A549 (cell line): ENCODE data around the gene SLPI. TPM values are rescaled to one million over a fixed set of nuclear protein-coding genes. Genes with fewer than 3 reads are reported as not detected.
A peak's percentile ranks its signal among the peaks of the same experiment; 100 is the strongest.

Experiments
- ATAC-seq, 2 experiments: fragments of 200-7000 bp in 1 of 2; fragments of >200 bp in 1 of 2; cut with Nextera tagmentation in 1 of 2; cut with Tn5 transposase in 1 of 2; 3 replicates each; pipeline versions ENCODE4 v1.8.0 to v1.9.1; 2018 to 2020; ENCODE audit warnings: mild to moderate bottlenecking in 1 of 2, moderate library complexity in 1 of 2
- CTCF ChIA-PET: fragments of 300-600 bp; sonication (Branson Sonifier 250); formaldehyde crosslinking; extraction: SDS; loops from one replicate; lab custom pipeline; 2021; ENCODE audit warnings: antibody characterized with exemption, inconsistent platforms; lab: Yijun Ruan, JAX
- POLR2A ChIA-PET: fragments of 350-600 bp; formaldehyde crosslinking; extraction: SDS; loops from one replicate; lab custom pipeline; 2021; ENCODE audit warnings: antibody characterized with exemption, inconsistent platforms; lab: Yijun Ruan, JAX
- DNase-seq, 2 experiments: peaks; one replicate each; pipeline versions ENCODE4 v3.0.0 to v3.0.0-alpha.2; 2011 to 2016; ENCODE audit warnings: low read depth in 1 of 2, low spot score in 1 of 2
- FAIRE-seq: peaks from 2 replicates; lab custom pipeline; 2011; peaks lifted over from hg19 to GRCh38; lab: Jason Lieb, UNC
- H3K27ac ChIP-seq, 2 experiments: fragments of >200 bp; sonication (Bioruptor Twin); formaldehyde crosslinking; 3 replicates each; pipeline ENCODE4 v1.5.1; 2016 to 2017
- H3K4me1 ChIP-seq: fragments of >200 bp; sonication (Bioruptor Twin); formaldehyde crosslinking; 3 replicates; pipeline ENCODE4 v1.6.1; 2016
- H3K4me2 ChIP-seq: fragments of >200 bp; sonication (Bioruptor Twin); formaldehyde crosslinking; 3 replicates; pipeline ENCODE4 v1.6.1; 2016
- H3K4me3 ChIP-seq: fragments of >200 bp; sonication (Bioruptor Twin); formaldehyde crosslinking; 3 replicates; pipeline ENCODE4 v1.5.1; 2016
- H3K9me3 ChIP-seq: fragments of >200 bp; sonication (Bioruptor Twin); formaldehyde crosslinking; 3 replicates; pipeline ENCODE4 v1.6.1; 2016
- CBX8 ChIP-seq: fragments of 200-600 bp; sonication (generic); IDR thresholded peaks from 2 replicates; pipeline ENCODE4 v1.6.1; 2016
- EP300 ChIP-seq, 2 experiments: fragments of >200 bp; sonication (Bioruptor Twin); formaldehyde crosslinking; IDR thresholded peaks; 2 replicates in 1 of 2; 3 replicates in 1 of 2; pipeline ENCODE4 v1.6.1; 2016 to 2017
- GATA3 ChIP-seq: IDR thresholded peaks from 2 replicates; pipeline ENCODE4 v1.6.1; 2012; ENCODE audit warnings: borderline replicate concordance
- HEYL ChIP-seq: fragments of 250-450 bp; sonication (Bioruptor Pico); IDR thresholded peaks from 2 replicates; pipeline ENCODE4 v1.8.0; 2021; ENCODE audit warnings: mild to moderate bottlenecking, moderate library complexity
- HOXA7 ChIP-seq: fragments of 250-450 bp; sonication (Bioruptor Pico); IDR thresholded peaks from 2 replicates; pipeline ENCODE4 v1.5.0; 2020; ENCODE audit warnings: mild to moderate bottlenecking, moderate library complexity
- HOXB13 ChIP-seq: fragments of 250-450 bp; sonication (Bioruptor Pico); IDR thresholded peaks from 2 replicates; pipeline ENCODE4 v1.5.0; 2020; ENCODE audit warnings: low read depth, mild to moderate bottlenecking, moderate library complexity
- HOXB5 ChIP-seq: fragments of 250-450 bp; sonication (Bioruptor Pico); IDR thresholded peaks from 2 replicates; pipeline ENCODE4 v1.5.0; 2020; ENCODE audit warnings: mild to moderate bottlenecking, moderate library complexity
- JUN ChIP-seq, 2 experiments: fragments of >200 bp; sonication (Bioruptor Twin); formaldehyde crosslinking; IDR thresholded peaks; 2 replicates in 1 of 2; 3 replicates in 1 of 2; pipeline ENCODE4 v1.6.1; 2016 to 2017
- PHF8 ChIP-seq: fragments of 200-600 bp; sonication (generic); IDR thresholded peaks from 2 replicates; pipeline ENCODE4 v1.6.1; 2016; ENCODE audit warnings: low read depth, mild to moderate bottlenecking, antibody characterized with exemption, moderate library complexity, borderline replicate concordance
- RAD21 ChIP-seq, 2 experiments: fragments of >200 bp in 1 of 2; sonication (Bioruptor Twin) in 1 of 2; formaldehyde crosslinking in 1 of 2; IDR thresholded peaks in 1 of 2; conservative IDR thresholded peaks in 1 of 2; 2 replicates in 1 of 2; 3 replicates in 1 of 2; pipeline ENCODE4 v1.6.1; 2012 to 2018; ENCODE audit warnings: inconsistent platforms in 1 of 2
- RCOR1 ChIP-seq: fragments of 150-350 bp; IDR thresholded peaks from 2 replicates; pipeline ENCODE4 v1.6.1; 2014; ENCODE audit warnings: antibody characterized with exemption, low read length, low read depth
- REST ChIP-seq: fragments of 200-600 bp; sonication (generic); IDR thresholded peaks from 2 replicates; pipeline ENCODE4 v1.6.1; 2016; ENCODE audit warnings: antibody characterized with exemption, mild to moderate bottlenecking, moderate library complexity
- SREBF2 ChIP-seq: fragments of 450-650 bp; IDR thresholded peaks from 2 replicates; pipeline ENCODE4 v1.6.1; 2014; ENCODE audit warnings: mild to moderate bottlenecking, moderate library complexity
- ZC3H11A ChIP-seq: fragments of 450-650 bp; IDR thresholded peaks from 2 replicates; pipeline ENCODE4 v1.6.1; 2014; ENCODE audit warnings: antibody characterized with exemption, mild to moderate bottlenecking
- ZNF302 ChIP-seq: fragments of 250-450 bp; sonication (Bioruptor Pico); IDR thresholded peaks from 2 replicates; pipeline ENCODE4 v1.9.0; 2021; ENCODE audit warnings: inconsistent platforms, mild to moderate bottlenecking, moderate library complexity
- WGBS: methylation state at CpG from one replicate; pipeline ENCODE4 v1.1.6; 2017; ENCODE audit errors: missing lambda C conversion rate; 5-methylcytosine and 5-hydroxymethylcytosine counted together
- polyA plus RNA-seq, 4 experiments: library from polyadenylated mRNA; depleted of rRNA in 3 of 4; stranded (reverse); fragments of >200 nt; fragmentation: RNase III in 1 of 4; extraction: RNeasy Plus Mini Kit Qiagen cat#74134 plus additional on column Dnase treatment in 1 of 4; gene quantifications; 2 replicates in 3 of 4; 3 replicates in 1 of 4; pipeline ENCODE4 v1.2.3, GENCODE V29; 2011 to 2017
- TF ChIP-seq, protein P1 (sequence below): IDR thresholded peaks from 2 replicates; pipeline ENCODE4 v1.6.1; 2012
- TF ChIP-seq, protein P2 (sequence below): fragments of >200 bp; sonication (Bioruptor Twin); formaldehyde crosslinking; IDR thresholded peaks from 3 replicates; pipeline ENCODE4 v1.6.1; 2016
- TF ChIP-seq, protein P3 (sequence below): fragments of 150-350 bp; IDR thresholded peaks from 2 replicates; pipeline ENCODE4 v1.6.1; 2014; ENCODE audit warnings: low read depth, mild to moderate bottlenecking, low read length

Gene SLPI
- polyA plus RNA-seq, 2 of the 4 experiments (the other 2 are of a cell fraction) = 4.5 to 27.0 TPM

DNA sequence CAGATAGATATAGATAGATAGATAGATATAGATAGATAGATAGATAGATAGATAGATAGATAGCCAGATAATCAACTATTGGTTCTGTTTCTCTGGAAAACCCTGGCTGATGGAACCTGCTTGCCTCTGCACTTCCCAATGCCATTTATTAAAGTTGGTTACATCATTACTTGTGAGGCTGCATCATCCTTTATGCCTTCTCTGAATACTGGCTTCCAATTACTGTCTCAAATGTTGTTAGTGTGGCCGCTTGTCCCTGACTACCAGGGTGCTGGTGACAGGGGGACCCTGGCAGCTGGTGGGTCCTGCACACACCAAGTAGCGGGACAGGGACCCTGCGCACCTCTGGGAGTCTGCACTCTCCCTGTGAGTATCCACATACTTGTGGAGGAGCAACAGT is 3.9 kb upstream of the SLPI start:
- ChIA-PET CTCF (no interaction called here), POLR2A (no interaction called here)
- H3K4me3 ChIP-seq = no peak overlapping the region
- FAIRE-seq (no peak), DNase-seq (no peak), ATAC-seq (no peak)
- no peaks in the 10 kb centered on the region for H3K9me3 ChIP-seq
- WGBS = 65% methylated on average over 3 of the region's 3 CpGs
- peaks cover 23% of the 10 kb centered on the region for H3K4me1 ChIP-seq
- no peak for TF ChIP-seq PHF8
- TF ChIP-seq RCOR1 = no peak
- no peak overlapping the region for H3K4me2 ChIP-seq
- H3K27ac ChIP-seq = no peak overlapping the region

- FAIRE-seq (no peak), DNase-seq (no peak), ATAC-seq (no peak)
- TF ChIP-seq SREBF2 = no peak
- Histone ChIP-seq H3K9me3 (no peaks in the 10 kb centered on the region), H3K4me2 (no peak overlapping the region), H3K4me1 (peaks cover 23% of the 10 kb centered on the region), H3K4me3 (no peak overlapping the region), H3K27ac (no peak overlapping the region)
- CTCF ChIA-PET = interaction anchor here (2.8 kb wide), 1 partner anchor 33 kb away, joined by 12 read pairs; no protein-coding TSS in a partner anchor
- POLR2A ChIA-PET = no interaction called here
- WGBS = 73% methylated on average over 7 of the region's 7 CpGs
Measured at GRCh38 chr20:45257711-45258110, 3.3 kb upstream of the SLPI start.

DNA sequence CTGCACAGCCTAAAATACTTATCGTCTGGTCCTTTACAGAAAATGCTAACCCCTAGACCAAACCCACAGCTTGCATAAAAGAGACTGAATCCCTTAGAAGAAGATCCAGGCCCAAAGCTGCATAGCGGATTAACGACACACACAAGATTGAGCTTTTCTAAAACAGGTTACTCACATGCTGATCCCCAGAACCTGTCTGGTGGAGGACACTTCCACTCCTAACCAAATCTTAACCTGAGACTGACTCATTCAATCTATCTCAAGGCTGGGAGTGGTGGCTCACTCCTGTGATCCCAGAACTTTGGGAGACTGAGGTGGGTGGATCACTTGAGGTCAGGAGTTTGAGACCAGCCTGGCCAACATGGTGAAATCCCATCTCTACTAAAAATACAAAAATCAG is 2.8 kb upstream of the SLPI start:
- FAIRE-seq (no peak), DNase-seq (no peak), ATAC-seq (no peak)
- TF ChIP-seq RAD21 (conservative IDR thresholded peaks at IDR 0.05 in 1 of 2, IDR thresholded peaks at IDR 0.05 in 1 of 2) (no peak), REST (no peak), JUN (IDR thresholded peaks at IDR 0.05) (no peak), HOXA7 (no peak), ZC3H11A (no peak)
- TF ChIP-seq, protein P1, sequence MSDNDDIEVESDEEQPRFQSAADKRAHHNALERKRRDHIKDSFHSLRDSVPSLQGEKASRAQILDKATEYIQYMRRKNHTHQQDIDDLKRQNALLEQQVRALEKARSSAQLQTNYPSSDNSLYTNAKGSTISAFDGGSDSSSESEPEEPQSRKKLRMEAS = no peak
- TF ChIP-seq, protein P2, sequence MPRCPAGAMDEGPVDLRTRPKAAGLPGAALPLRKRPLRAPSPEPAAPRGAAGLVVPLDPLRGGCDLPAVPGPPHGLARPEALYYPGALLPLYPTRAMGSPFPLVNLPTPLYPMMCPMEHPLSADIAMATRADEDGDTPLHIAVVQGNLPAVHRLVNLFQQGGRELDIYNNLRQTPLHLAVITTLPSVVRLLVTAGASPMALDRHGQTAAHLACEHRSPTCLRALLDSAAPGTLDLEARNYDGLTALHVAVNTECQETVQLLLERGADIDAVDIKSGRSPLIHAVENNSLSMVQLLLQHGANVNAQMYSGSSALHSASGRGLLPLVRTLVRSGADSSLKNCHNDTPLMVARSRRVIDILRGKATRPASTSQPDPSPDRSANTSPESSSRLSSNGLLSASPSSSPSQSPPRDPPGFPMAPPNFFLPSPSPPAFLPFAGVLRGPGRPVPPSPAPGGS = no peak
- ChIA-PET CTCF (interaction anchor here (2.8 kb wide), 1 partner anchor 34 kb away, joined by 12 read pairs; no protein-coding TSS in a partner anchor), POLR2A (no interaction called here)
- WGBS = 83% methylated on average over 3 of the region's 3 CpGs
- no peak overlapping the region for H3K4me3 ChIP-seq
- H3K4me2 ChIP-seq = no peak overlapping the region
- no peaks in the 10 kb centered on the region for H3K9me3 ChIP-seq
- no peak overlapping the region for H3K27ac ChIP-seq
- peaks cover 23% of the 10 kb centered on the region for H3K4me1 ChIP-seq

DNA sequence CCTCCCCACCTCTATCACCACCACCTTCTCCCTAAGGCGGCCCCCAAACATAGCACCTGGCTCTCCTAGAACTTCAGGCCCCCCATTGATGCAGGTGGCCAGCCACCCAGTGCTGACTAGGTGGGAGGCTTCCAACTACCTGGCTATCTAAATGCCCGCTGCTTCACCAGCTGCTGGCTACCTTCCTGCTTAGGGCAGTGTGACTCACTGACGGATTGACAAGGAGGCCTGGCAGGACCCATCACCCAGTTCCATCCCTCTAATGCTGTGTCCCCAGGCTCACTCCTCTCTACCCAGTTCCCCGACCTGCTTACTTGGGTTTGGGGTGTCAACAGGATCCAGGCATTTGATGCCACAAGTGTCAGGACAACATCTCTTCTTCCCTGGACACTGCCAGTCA is 1.1 kb downstream of the SLPI start:
- no peak for ATAC-seq
- peaks cover 23% of the 10 kb centered on the region for H3K4me1 ChIP-seq
- no peak for TF ChIP-seq HOXB13 (CRISPR knock-in tag)
- TF ChIP-seq ZNF302 = no peak
- no peak for TF ChIP-seq HOXB5 (CRISPR knock-in tag)
- no peak for TF ChIP-seq SREBF2
- no peak for TF ChIP-seq REST
- TF ChIP-seq HEYL = no peak
- TF ChIP-seq EP300 (IDR thresholded peaks at IDR 0.05) = no peak
- TF ChIP-seq, protein P3, sequence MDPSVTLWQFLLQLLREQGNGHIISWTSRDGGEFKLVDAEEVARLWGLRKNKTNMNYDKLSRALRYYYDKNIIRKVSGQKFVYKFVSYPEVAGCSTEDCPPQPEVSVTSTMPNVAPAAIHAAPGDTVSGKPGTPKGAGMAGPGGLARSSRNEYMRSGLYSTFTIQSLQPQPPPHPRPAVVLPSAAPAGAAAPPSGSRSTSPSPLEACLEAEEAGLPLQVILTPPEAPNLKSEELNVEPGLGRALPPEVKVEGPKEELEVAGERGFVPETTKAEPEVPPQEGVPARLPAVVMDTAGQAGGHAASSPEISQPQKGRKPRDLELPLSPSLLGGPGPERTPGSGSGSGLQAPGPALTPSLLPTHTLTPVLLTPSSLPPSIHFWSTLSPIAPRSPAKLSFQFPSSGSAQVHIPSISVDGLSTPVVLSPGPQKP = no peak
- no peak for TF ChIP-seq GATA3
- no peak for TF ChIP-seq RAD21 (conservative IDR thresholded peaks at IDR 0.05 in 1 of 2, IDR thresholded peaks at IDR 0.05 in 1 of 2)
- no peak for TF ChIP-seq CBX8

More for the DNA sequence above, 1.1 kb downstream of the SLPI start:
- Histone ChIP-seq H3K4me2 (peak overlapping the region; percentile 62; the same call in 1 of the 3 replicates), H3K4me3 (no peak overlapping the region), H3K27ac (no peak overlapping the region; a peak in 1 of 6 replicates), H3K9me3 (no peaks in the 10 kb centered on the region)
- POLR2A ChIA-PET = no interaction called here
- CTCF ChIA-PET = interaction anchor here (1.1 to 1.5 kb wide), 4 partner anchors 8 to 157 kb away, joined by 3 to 7 read pairs (median 4); no protein-coding TSS in a partner anchor
- 65% methylated on average over 4 of the region's 4 CpGs for WGBS
- no peak for FAIRE-seq
- no peak for DNase-seq
